ENCODE measurements around the gene C10orf71.

The C10orf71 gene

DNA sequence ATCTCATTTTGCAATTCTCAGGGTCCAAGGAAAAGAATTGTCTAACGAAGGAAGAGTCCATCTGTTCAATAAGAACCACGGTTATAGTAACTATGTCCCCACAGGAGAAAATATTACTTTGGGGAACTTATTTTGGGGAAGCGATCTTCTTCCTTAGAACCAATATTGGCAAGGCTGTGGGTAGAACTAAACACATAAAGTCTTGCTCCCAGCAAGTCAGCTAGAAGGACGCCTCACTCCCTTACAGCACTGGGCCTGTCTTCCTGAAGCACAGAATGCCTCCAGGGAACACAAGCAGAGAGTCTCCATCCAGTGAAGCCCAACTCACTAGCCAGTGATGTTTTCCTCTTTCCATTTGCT lies 30.2 kb downstream of the C10orf71 start (continued):
- TF ChIP-seq TSHZ2 (CRISPR knock-in tag; IDR thresholded peaks at IDR 0.05) (no peak), ZC3H10 (CRISPR knock-in tag; IDR thresholded peaks at IDR 0.05) (no peak)

DNA sequence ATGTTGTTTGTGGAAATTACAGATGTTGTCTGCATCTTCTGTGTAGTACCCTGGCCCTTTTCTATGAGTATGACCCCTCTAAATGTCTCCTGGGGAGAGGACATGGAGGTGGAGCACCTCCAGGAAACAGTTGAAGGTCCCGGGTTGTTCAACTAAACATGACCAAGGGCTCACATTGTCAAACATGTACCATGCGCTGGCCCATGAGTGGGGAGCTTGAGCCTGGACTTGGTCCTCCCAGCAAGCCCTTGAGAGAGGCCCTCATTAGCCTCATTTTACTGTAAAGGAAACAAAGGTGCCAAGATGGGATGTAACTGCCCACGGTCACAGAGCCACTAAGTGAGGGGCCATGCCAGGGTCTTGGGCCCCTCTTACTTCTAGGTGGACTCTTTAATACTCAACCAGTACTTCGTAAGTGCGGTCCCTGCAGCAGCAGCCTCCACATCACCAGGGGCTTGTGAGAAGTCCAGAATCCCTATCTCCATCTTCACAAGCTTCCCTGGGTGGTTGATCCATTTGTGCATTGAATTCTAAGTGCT lies 31.2 kb downstream of the C10orf71 start:
- no peak for ATAC-seq
- TF ChIP-seq ISL1 (CRISPR knock-in tag; IDR thresholded peaks at IDR 0.05) (no peak), ZNF70 (CRISPR knock-in tag; IDR thresholded peaks at IDR 0.05) (no peak), BACH2 (CRISPR knock-in tag; IDR thresholded peaks at IDR 0.05; ENCODE audit: borderline replicate concordance) (no peak)

- no peak for ATAC-seq
- TF ChIP-seq RARB (CRISPR knock-in tag; IDR thresholded peaks at IDR 0.05) (no peak), ZNF70 (CRISPR knock-in tag; IDR thresholded peaks at IDR 0.05) (no peak), ZFP30 (CRISPR knock-in tag; IDR thresholded peaks at IDR 0.05) (no peak), TOX (CRISPR knock-in tag; IDR thresholded peaks at IDR 0.05; ENCODE audit: borderline replicate concordance) (no peak), CREB5 (CRISPR knock-in tag; IDR thresholded peaks at IDR 0.05; ENCODE audit: low read depth) (no peak), CSRNP3 (CRISPR knock-in tag; IDR thresholded peaks at IDR 0.05) (no peak), CSDC2 (CRISPR knock-in tag; IDR thresholded peaks at IDR 0.05) (no peak), ISL1 (CRISPR knock-in tag; IDR thresholded peaks at IDR 0.05) (no peak), ZNF8 (CRISPR knock-in tag; IDR thresholded peaks at IDR 0.05) (no peak)
Measured at GRCh38 chr10:49331431-49331830, 32.5 kb downstream of the C10orf71 start.

DNA sequence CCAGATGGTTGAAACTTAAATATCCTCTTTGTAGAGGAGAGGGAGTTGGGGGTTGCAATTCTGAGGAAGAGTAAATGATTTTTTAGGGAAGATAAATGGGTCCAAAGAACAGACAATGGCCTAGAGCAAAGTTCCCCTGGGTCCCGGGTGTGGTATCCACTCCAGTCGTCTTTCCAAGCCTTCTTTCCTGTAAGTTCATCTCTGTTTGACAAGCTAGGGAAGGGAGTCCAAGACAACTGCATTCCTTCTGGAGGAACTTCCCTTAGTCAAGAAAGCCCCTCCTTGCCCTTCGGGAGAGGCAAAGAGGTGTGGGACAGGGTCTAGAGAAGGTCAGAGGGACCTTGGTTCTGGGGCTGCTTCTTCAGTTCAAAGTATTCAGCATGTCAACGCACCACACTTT lies 33.4 kb downstream of the C10orf71 start:
- TF ChIP-seq CSRNP3 (CRISPR knock-in tag; IDR thresholded peaks at IDR 0.05): no peak
- TF ChIP-seq, protein P1, sequence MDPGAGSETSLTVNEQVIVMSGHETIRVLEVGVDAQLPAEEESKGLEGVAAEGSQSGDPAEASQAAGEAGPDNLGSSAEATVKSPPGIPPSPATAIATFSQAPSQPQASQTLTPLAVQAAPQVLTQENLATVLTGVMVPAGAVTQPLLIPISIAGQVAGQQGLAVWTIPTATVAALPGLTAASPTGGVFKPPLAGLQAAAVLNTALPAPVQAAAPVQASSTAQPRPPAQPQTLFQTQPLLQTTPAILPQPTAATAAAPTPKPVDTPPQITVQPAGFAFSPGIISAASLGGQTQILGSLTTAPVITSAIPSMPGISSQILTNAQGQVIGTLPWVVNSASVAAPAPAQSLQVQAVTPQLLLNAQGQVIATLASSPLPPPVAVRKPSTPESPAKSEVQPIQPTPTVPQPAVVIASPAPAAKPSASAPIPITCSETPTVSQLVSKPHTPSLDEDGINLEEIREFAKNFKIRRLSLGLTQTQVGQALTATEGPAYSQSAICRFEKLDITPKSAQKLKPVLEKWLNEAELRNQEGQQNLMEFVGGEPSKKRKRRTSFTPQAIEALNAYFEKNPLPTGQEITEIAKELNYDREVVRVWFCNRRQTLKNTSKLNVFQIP (CRISPR knock-in tag; IDR thresholded peaks at IDR 0.05; ENCODE audit: borderline replicate concordance, low read depth): no peak

GRCh38 chr10:49332768-49333167 lies 33.8 kb downstream of the C10orf71 start:
- TF ChIP-seq TOX (CRISPR knock-in tag; IDR thresholded peaks at IDR 0.05; ENCODE audit: borderline replicate concordance) (no peak), ZNF8 (CRISPR knock-in tag; IDR thresholded peaks at IDR 0.05) (no peak), CSDC2 (CRISPR knock-in tag; IDR thresholded peaks at IDR 0.05) (no peak), ZFP3 (CRISPR knock-in tag; IDR thresholded peaks at IDR 0.05) (no peak), ARNTL (CRISPR knock-in tag; IDR thresholded peaks at IDR 0.05; ENCODE audit: borderline replicate concordance, low read depth) (no peak), PATZ1 (CRISPR knock-in tag; IDR thresholded peaks at IDR 0.05; ENCODE audit: borderline replicate concordance) (no peak), ZC3H10 (CRISPR knock-in tag; IDR thresholded peaks at IDR 0.05) (no peak), ZNF565 (CRISPR knock-in tag; conservative IDR thresholded peaks at IDR 0.05; ENCODE audit: low read depth) (no peak), TCF4 (CRISPR knock-in tag; IDR thresholded peaks at IDR 0.05; ENCODE audit: borderline replicate concordance) (no peak), ZNF70 (CRISPR knock-in tag; IDR thresholded peaks at IDR 0.05) (no peak), CREB5 (CRISPR knock-in tag; IDR thresholded peaks at IDR 0.05; ENCODE audit: low read depth) (no peak), OSR1 (CRISPR knock-in tag; IDR thresholded peaks at IDR 0.05) (no peak), SNAI2 (CRISPR knock-in tag; IDR thresholded peaks at IDR 0.05) (no peak)
- TF ChIP-seq, protein P1 (CRISPR knock-in tag; IDR thresholded peaks at IDR 0.05; ENCODE audit: borderline replicate concordance, low read depth): no peak
- ATAC-seq: no peak

More for the DNA sequence above, 33.4 kb downstream of the C10orf71 start:
- no peak for ATAC-seq

Measured in SK-N-SH treated with all-trans-retinoic acid at 6 μM for 48 hours (cell line).